ENCODE measurements around the gene WNT5B. TPM values are rescaled to one million over a fixed set of nuclear protein-coding genes. Genes with fewer than 3 reads are reported as not detected.

WNT5B gene
- total RNA-seq, 2 donors from 2014 or later, result 1.5 to 5.9 TPM

DNA sequence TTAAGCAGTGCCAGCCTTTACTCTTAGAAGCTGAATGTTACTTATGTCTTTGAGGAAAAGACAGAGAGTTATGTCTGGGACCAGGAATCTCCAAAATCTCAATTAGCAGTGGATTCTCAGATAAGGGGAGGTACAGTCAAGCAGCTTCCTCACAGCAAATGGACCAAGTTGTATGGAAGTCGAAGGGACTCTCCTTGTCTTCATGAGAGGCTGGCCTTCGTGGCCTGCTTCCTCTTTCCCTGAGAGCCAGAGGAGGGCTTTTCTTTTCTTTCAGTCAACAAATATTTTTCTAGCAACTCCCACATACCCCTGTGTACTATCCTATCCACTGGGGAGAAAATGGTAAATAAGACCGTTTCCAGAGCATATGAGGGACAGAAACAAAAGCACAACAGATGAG is 6.6 kb upstream of the WNT5B start:
- Histone ChIP-seq H3K36me3 (no peaks in the 10 kb centered on the region), H3K4me3 (no peak overlapping the region), H3K9me3 (no peaks in the 10 kb centered on the region), H3K4me1 (no peaks in the 10 kb centered on the region), H3K27ac (no peak overlapping the region), H3K27me3 (no peaks in the 10 kb centered on the region), H3K9ac (ENCODE audit: low read depth in 2 of 2, low read length in 2 of 2) (no peak overlapping the region)
- TF ChIP-seq, protein P1, sequence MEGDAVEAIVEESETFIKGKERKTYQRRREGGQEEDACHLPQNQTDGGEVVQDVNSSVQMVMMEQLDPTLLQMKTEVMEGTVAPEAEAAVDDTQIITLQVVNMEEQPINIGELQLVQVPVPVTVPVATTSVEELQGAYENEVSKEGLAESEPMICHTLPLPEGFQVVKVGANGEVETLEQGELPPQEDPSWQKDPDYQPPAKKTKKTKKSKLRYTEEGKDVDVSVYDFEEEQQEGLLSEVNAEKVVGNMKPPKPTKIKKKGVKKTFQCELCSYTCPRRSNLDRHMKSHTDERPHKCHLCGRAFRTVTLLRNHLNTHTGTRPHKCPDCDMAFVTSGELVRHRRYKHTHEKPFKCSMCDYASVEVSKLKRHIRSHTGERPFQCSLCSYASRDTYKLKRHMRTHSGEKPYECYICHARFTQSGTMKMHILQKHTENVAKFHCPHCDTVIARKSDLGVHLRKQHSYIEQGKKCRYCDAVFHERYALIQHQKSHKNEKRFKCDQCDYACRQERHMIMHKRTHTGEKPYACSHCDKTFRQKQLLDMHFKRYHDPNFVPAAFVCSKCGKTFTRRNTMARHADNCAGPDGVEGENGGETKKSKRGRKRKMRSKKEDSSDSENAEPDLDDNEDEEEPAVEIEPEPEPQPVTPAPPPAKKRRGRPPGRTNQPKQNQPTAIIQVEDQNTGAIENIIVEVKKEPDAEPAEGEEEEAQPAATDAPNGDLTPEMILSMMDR (IDR thresholded peaks at IDR 0.05), result no peak
- intact Hi-C loops (cut with DNase I), result no loop called here
- DNase-seq, result no peak

DNA sequence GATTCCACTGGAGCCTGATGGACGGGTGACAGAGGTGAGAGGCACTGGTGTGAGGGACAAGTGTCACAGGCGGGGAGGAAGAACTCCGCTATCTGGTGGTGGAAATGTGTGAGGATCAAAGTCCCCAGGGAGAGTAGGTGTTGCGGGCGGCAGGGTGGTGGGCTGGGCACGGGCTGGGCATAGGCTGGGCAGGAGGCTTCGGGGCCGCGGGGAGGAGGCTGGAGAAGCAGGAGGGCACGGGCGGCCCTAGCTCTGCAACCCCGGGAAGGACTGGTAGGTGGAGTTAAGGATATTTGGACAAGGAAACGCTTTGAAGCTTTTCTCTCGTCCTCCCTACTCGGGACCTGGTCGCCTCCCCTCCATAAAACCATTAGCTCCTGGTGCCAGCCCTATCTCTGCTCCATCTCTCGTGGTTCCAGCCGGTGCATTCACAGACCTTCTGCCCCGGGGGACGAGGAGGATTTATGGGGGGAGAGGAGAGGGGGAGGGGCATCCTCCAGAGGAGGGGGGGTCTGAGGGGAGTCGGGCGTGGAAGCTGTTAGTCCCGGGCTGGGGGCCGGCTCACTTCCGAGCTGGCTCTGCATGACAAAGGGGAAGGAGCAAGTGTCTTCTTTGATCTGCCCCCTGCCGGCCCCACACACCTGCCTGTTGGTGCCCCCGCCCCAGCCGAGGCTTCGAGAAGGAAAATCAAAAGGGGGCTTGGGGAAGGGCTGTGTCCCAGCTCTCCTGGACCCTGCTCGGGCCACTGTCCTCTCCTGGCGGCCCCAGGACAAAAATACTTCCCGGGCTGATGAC is 504 bp downstream of the WNT5B start:
- DNase-seq, result peak; percentile 52
- Histone ChIP-seq H3K9ac (ENCODE audit: low read depth in 2 of 2, low read length in 2 of 2) (peak overlapping the region; percentile 24 to 46), H3K4me1 (peaks cover 14% of the 10 kb centered on the region), H3K36me3 (no peaks in the 10 kb centered on the region), H3K9me3 (no peaks in the 10 kb centered on the region), H3K27ac (no peak overlapping the region), H3K27me3 (peaks cover 18% of the 10 kb centered on the region), H3K4me3 (peak overlapping the region; percentile 42)
- intact Hi-C loops (cut with DNase I), result loop anchor here (5.0 kb wide), 1 partner anchor 163 kb away; no protein-coding TSS in a partner anchor
- TF ChIP-seq, protein P1 (IDR thresholded peaks at IDR 0.05), result no peak

DNA sequence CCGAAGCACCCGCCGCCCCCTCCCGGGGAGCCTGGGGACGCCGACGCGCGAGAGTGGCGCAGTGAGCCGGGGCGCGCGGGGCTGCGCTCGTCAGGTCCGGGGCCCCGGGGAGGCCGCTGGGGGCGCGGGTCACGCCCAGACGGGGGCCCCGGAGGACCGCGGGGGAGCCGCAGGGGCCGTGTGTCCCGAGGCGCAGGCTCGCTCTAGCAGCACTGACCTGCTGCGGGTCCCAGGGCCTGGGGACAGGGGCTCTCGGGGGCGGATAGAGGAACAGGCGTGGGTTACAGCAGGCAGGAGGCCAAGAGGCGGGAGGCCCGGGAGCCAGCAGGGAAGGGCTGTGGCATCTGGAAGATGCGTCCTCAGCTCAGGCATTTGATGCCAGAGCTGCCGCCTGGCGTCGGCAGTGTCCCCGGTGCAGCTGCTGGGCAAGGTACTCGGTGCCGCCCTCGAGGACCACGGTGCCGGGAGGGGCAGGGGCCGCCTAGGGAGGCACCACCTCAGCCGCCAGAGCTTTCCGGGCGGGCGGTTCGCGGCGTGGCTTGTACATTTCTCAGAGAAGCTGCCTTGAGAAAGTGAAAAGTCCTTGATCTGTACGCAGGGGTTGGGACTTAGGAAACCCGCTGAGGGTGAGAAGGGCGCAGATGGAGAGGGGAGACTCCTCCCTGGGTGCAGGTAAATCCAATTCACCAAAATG is 1.2 kb downstream of the WNT5B start:
- no peak overlapping the region for H3K27ac ChIP-seq

DNA sequence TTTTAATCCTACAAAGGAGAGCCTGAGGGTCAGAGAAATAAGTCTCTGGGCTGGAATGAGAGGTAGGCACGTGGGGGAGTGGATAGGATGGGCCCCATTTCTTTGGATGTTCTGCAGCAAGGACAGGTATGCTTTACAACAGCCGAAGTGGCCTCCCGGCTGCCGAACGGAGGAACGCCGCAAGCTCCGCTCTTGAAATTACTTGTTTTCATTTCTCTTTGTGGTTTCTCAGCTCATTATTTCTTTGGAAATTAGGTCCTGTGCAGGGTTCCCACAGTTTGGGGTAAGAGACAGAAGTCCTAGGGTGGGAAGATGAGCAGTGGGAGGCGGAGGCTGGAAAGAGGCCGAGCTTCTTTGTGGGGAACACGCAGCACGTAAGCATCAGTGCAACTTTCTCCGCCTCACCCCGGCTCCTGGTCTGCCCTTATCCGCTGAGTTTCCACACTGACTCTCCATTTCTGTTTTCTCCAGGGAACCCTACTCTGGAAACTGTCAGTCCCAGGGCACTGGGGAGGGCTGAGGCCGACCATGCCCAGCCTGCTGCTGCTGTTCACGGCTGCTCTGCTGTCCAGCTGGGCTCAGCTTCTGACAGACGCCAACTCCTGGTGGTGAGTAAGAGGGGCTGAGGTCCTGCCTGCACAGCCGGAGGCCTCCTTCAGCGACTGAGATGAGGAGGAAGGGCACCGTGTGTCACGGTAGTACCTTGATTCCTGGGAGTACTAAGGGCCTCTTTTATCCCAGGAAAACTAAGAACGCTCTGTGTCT is 2.0 kb downstream of the WNT5B start:
- Histone ChIP-seq H3K4me1 (peaks cover 14% of the 10 kb centered on the region), H3K9me3 (no peaks in the 10 kb centered on the region), H3K4me3 (no peak overlapping the region), H3K27me3 (peaks cover 18% of the 10 kb centered on the region), H3K9ac (ENCODE audit: low read depth in 2 of 2, low read length in 2 of 2) (peak overlapping the region in 1 of 2 donors; percentile 40), H3K27ac (no peak overlapping the region), H3K36me3 (no peaks in the 10 kb centered on the region)
- TF ChIP-seq, protein P1 (IDR thresholded peaks at IDR 0.05), result no peak
- intact Hi-C loops (cut with DNase I), result loop anchor here (5.0 kb wide), 1 partner anchor 161 kb away; no protein-coding TSS in a partner anchor
- no peak for DNase-seq

More for the DNA sequence above, 1.2 kb downstream of the WNT5B start:
- TF ChIP-seq, protein P1 (IDR thresholded peaks at IDR 0.05), result peak; percentile 10
- Histone ChIP-seq H3K4me3 (peak overlapping the region; percentile 42), H3K4me1 (peaks cover 14% of the 10 kb centered on the region), H3K9ac (ENCODE audit: low read depth in 2 of 2, low read length in 2 of 2) (peak overlapping the region; percentile 24 to 46), H3K27me3 (peaks cover 18% of the 10 kb centered on the region), H3K9me3 (no peaks in the 10 kb centered on the region), H3K36me3 (no peaks in the 10 kb centered on the region)
- intact Hi-C loops (cut with DNase I), result loop anchor here (5.0 kb wide), 1 partner anchor 162 kb away; no protein-coding TSS in a partner anchor
- peak; percentile 57 for DNase-seq

DNA sequence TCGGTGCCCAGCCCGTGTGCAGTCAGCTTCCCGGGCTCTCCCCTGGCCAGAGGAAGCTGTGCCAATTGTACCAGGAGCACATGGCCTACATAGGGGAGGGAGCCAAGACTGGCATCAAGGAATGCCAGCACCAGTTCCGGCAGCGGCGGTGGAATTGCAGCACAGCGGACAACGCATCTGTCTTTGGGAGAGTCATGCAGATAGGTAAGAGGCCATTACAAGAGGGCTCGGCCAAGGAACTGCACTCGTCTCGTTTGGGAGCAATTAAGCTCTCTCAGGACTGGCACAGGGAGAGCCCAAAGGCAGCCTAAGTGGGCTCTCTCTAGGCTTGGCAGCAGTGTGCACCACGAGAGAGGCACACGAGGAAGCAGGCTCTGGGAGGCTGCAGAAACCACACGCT is 3.7 kb downstream of the WNT5B start:
- H3K9me3 ChIP-seq, result no peaks in the 10 kb centered on the region
- no peak overlapping the region for H3K27ac ChIP-seq
- no peak for DNase-seq
- TF ChIP-seq, protein P1 (IDR thresholded peaks at IDR 0.05), result no peak
- H3K4me1 ChIP-seq, result peaks cover 14% of the 10 kb centered on the region
- no peak overlapping the region for H3K9ac ChIP-seq (ENCODE audit: low read depth in 2 of 2, low read length in 2 of 2)
- peaks cover 18% of the 10 kb centered on the region for H3K27me3 ChIP-seq
- H3K36me3 ChIP-seq, result no peaks in the 10 kb centered on the region
- intact Hi-C loops (cut with DNase I), result loop anchor here (5.0 kb wide), 1 partner anchor 160 kb away; no protein-coding TSS in a partner anchor
- no peak overlapping the region for H3K4me3 ChIP-seq

All from colonic mucosa (tissue), 4 donors.